Ramos (cell line): ENCODE measurements around the gene TRPT1.

Source experiments
- in situ Hi-C: fragments of 300-500 bp; cut with MboI; formaldehyde crosslinking; loops from one replicate; pipeline ENCODE4 v1.14.3; 2022; ENCODE audit warnings: low sequenced_read_pairs; ENCODE audit not compliant: unreplicated experiment

TRPT1 gene

DNA sequence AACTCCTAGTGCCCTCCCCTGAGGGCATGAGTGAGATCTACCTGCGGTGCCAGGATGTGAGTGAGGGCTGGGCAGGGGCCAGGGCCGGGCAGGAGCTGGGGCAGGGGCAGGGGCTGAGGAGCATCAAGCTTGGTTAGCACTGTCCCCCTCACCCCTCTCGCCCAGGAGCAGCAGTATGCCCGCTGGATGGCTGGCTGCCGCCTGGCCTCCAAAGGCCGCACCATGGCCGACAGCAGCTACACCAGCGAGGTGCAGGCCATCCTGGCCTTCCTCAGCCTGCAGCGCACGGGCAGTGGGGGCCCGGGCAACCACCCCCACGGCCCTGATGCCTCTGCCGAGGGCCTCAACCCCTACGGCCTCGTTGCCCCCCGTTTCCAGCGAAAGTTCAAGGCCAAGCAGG lies 5.7 kb downstream of the TRPT1 start:
- in situ Hi-C loops: no loop called here

DNA sequence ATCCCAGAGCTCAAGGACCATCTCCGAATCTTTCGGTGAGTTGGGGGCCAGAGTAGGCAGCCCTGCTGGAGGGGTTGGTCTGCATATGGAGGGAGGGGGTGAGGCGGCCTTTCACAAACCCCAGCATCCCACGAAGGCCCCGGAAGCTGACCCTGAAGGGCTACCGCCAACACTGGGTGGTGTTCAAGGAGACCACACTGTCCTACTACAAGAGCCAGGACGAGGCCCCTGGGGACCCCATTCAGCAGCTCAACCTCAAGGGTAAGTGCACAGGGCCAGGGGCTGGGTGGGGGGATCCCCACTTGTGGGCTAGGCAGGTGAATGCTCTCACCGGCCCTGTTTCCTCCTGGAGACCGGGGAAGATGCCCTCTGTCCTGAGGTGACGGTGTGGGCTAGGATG lies 6.2 kb downstream of the TRPT1 start:
- in situ Hi-C loops: no loop called here

DNA sequence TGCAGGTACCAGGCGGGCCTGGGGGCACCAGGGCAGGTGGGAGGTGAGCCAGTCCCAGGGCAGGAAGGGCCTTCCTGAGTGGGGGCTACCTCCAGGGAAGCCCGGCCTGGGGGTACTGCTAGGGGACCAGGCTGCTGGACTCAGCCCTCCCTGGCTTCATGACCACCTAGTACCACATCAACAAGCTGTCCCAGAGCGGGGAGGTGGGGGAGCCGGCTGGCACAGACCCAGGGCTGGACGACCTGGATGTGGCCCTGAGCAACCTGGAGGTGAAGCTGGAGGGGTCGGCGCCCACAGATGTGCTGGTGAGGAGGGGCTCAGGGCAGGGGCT lies 6.7 kb downstream of the TRPT1 start:
- in situ Hi-C loops: no loop called here

DNA sequence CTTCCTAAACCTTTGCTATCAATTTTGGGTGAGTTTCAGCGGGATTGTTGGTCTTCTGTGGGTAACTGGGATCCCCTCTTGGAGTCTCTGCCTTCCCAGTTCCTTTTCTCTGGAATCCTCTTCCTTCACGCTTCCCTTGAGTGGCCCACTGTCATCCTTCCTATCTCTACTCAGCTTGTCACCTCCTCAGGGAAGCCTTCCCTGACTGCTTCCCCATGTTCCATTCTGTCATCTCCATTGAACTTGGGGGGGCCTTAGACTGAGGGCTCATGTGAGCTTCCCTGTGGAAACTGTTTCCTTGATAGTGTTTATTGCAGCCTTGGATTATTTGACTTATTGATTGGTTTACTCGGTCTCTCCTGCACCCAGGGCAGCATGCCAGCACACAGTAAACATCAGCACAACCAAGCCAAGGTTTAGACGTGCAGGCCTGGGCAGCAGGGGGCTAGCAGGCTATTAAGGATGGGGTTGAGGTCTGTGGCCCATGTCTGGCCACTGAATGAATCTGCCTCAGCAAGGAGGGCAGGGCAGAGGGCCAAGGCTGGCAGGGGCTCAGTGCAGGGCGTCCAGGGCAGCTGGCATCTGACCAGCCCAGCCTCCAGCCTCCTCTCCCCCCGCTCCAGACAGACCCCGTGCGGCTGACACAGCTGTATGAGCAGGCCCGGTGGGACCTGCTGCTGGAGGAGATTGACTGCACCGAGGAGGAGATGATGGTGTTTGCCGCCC lies 7.2 kb downstream of the TRPT1 start:
- in situ Hi-C loops: no loop called here

DNA sequence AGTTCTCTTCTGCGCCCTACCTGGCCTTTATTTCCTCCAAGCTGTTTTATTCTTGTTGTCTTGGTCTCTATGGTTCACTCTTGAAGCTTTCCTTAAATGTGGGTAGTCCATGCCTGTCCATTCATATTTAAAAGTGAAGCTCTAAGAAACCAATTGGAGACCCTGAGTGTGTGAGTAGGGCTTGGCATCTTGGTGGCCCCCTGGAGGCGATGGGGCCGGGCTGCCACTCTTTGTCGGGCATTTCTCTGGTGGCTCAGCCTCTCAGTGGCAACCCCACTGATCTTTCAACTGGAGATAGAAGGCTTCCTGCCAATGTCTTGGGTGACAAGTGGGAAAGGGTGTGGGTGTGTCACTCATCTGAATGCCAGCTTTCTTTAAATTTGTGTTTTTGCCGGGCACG lies 9.1 kb downstream of the TRPT1 start:
- in situ Hi-C loops: no loop called here

DNA sequence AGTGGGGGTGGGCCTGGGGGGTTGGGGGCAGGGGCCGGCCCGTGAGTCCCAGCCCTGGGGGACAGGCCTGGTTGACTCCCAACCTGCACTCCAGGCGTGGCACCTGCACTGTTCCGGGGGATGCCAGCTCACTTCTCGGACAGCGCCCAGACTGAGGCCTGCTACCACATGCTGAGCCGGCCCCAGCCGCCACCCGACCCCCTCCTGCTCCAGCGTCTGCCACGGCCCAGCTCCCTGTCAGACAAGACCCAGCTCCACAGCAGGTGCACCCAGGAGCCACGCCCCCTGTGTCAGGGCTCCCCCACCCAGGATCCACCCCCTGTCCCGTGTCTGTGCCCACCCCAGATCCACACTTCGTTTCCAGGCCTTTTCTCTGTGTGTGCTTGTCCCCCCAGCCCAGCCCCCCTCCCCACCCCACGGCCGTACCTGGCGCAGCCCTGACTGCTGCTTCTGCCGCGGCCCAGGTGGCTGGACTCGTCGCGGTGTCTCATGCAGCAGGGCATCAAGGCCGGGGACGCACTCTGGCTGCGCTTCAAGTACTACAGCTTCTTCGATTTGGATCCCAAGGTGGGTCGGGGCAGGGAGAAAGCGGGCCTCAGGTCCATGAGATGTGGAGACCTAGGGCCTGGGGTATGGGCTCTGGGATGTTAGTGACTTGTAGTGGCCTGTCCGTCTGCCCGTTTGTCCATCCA lies 14.7 kb downstream of the TRPT1 start:
- in situ Hi-C loops: no loop called here

DNA sequence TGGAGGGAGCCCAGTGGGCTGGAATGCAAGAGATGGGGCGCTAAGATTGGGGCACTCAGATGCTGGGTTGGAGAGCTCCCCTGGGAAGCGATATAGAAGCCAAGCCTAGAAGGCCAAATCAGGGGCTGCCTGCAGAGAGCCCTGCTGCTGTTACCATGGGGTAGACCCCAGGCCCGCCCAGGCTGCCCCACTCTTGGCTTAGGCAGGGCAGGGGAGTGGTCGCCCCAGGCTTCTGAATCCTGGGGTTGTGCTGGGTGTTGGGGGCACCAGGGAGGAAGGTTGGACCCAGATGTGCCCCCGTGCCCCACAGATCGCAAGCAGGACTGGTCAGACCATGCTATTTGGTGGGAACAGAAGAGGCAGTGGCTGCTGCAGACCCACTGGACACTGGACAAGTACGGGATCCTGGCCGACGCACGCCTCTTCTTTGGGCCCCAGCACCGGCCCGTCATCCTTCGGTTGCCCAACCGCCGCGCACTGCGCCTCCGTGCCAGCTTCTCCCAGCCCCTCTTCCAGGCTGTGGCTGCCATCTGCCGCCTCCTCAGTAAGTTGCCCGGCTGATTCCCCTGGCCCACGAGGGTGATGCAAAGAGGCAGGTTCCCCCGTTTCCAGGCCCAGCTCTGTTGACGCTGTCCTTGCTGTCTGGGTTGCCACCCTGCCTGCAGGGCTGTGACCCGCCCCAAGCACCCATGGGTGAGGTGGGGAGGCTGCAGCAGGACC lies 15.5 kb downstream of the TRPT1 start:
- in situ Hi-C loops: no loop called here

DNA sequence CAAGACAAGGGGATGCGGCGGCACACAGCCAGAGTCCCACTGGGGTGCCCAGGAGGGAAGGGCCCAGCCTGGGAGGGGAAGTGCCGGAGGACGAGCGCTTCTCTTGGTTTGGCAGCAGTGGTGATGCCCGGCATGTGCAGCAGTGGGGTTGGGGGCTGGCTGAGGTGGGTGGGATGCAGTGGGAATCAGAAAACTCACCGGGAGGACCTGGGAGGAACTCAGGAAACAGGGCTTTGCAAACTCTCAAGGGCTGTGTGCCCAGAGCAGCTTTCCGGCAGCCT lies 16.5 kb downstream of the TRPT1 start:
- in situ Hi-C loops: no loop called here

DNA sequence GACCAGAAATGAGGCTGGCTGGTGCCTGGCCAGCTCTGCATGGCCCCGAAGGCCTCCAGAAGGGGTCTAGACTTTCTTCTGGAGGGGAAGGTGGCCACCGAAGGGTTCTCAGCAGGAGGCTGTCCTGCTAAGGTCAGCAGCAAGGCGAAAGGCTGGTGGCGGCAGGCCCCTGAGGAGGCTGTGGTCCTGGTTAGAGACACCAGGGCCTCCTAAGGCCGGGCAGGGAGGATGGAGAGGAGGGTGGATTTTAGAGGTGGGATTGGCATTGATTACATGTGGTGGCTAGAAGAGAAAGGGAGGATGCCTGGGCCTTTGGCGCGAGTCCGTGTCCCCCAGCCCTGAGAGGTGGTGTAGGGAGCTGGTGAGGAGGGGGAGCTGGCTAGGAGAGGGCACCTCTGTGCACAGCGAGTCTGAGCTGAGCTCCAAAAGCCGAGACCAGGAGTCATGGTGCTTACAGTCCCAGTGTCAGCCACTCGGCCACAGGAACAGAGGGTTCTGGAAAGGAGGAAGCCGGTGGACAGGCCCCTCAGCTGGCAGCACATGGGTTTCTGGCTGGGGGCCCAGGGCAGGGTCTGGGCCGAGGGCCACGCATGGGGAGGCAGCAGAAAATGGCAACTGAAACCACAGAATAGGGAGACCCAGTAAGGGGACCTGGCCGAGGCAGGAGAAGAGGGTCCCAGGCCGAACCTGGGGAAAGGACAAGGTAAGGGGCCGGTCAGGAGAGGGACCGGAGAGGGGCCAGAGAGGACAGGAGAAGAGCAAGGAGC lies 17.0 kb downstream of the TRPT1 start:
- in situ Hi-C loops: no loop called here

DNA sequence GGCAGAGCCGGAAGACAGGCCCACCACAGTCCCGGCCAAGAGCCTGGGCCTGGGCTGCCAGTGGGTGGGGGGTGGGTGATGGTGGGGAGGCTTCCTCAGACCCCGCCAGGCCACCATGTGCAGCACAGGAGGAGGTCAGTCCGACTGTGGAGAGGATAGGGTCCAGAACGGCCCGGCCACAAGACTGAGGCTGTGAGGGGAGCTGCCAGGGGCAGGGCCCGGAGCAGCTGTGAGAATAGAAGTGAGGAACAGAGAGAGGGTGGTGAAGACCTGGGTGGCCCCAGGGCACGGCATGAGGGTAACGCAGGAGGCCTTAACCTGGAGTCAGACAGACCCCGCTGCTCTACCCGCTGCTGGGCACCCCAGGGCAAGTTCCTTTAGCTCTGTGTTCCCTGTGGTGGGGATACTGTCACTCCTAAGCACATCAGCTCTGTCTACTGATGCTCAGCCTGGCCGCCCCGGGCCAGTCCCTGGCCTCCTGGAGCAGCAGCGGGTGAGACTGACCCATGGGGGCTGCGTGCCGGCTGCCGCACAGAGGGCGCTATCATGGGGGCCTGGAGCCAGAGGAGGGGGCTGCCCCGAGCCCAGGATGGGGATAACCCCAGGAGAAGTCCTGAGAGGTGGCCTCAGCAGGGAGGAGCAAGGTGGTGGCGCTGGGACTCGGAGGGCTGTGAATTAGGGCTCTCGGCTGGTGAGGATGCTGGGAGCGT lies 17.7 kb downstream of the TRPT1 start:
- in situ Hi-C loops: no loop called here

DNA sequence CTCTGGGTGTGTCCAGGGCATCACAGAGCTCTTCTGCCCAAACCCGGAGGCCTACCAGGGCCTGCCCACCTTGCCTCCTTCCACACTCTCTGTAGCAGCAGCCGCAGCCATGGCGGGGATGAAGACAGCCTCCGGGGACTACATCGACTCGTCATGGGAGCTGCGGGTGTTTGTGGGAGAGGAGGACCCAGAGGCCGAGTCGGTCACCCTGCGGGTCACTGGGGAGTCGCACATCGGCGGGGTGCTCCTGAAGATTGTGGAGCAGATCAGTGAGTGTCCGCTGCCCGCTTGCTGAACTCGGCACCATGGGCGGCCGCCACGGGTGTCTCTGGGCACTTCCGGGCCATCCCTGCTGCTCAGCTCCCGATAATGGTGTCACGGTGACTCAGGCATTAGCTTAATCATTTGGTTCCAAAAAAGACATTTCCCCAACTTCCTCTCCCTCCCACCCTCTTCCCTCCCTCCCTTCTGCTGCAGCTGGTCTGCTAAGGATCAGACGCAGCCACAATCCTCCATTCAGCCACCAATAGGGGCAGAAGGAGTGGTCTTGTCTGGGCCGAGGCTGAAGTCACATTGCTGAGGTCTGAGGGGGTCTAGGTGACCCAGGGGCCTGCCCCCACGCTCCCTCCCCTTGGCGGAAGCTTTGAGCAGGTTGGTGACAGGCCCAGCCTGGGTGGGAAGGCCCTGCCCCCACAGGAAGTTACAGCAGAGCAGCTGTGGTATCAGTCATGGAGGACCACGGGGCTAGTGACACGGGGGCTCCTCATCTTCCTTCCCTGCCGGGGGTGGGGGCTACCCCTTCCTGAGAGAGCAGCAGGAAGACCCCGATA lies 18.5 kb downstream of the TRPT1 start:
- in situ Hi-C loops: no loop called here

DNA sequence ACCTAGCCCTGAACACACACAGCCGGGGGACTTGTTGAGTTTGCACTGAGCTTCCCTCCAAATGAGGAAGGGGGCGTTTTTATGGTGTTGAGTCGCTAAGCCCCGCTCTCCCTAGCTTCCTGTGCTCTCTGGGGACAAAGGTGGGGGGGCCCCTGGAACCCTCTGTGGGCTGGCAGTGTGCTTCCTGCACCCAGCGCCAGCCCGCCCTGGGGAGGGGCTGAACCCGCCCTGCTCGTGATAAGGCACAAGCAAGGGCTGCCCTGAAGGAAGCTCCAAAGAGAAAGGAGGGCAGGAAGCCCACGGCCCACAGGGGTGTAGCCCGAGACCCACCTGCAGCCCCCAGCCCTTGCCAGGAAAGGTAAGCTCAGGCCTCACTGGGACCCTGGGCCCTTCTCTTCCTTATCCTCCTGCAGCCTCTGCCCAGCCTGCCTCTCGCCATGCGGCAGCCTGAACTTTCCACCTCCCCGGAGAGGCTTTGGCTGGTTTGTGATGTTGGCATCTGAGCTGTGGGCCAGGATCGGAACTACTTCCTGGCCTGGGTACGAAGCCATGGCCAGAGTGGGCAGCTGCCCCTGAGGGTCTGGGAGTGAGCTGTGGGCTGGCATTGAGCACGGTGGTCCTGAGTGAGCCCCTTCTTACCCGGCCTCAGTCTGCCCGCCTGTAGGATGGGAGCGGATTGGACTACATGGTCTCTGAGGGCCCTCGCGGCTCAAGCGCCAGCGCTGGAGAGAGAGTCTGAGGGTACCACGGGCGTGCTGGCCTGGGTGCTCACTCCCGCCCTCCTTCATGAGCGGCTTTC lies 19.3 kb downstream of the TRPT1 start, which contains the start of gene FERMT3:
Gene FERMT3, plus strand, starts transcription at position 265 of the 799 bp plus-strand sequence. CDS start 644 bp downstream, outside the sequence.
- in situ Hi-C loops: no loop called here

DNA sequence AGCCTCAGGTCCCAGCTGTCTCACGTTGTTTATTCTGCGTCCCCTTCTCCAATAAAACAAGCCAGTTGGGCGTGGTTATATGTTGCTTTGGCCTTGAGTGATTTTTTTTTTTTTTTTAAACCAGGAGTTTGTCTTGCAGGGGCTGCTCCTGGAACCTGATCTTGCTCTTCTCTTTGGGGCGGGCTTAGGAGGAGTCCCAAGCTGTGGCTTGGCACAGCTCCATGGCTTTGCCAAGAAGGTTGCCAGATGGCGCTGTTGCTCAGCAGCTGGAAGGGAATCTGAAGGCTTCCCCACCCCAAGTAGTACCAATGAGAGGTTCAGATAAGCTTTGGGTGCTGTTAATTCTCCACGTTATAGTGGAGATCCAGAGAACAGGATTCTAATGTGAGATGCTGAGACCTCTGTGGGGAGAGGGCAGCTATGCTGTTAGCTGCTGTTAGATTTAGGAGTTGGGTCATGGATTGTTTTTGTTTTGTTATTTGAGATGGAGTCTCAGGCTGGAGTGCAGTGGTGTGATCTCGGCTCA lies 21.5 kb downstream of the TRPT1 start:
- in situ Hi-C loops: loop anchor here (5.0 kb wide), 1 partner anchor 98 kb away; the partner anchor contains the start of gene CATSPERZ

DNA sequence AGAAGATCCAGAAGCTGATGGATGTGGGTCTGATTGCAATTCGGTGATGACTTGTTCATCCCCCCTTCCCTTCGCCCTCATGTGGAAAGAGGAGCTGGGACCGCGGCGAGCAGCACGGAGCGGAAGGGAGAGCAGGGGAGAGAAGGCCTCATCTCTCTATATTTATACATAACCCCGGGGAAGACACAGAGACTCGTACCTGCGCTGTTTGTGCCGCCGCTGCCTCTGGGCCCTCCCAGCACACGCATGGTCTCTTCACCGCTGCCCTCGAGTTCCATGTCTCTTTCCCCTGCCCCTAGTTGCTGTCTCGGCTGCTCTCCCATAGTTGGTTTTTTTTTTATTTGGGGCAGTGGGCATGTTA lies 21.9 kb downstream of the TRPT1 start:
- in situ Hi-C loops: loop anchor here (5.0 kb wide), 1 partner anchor 98 kb away; the partner anchor contains the start of gene CATSPERZ

DNA sequence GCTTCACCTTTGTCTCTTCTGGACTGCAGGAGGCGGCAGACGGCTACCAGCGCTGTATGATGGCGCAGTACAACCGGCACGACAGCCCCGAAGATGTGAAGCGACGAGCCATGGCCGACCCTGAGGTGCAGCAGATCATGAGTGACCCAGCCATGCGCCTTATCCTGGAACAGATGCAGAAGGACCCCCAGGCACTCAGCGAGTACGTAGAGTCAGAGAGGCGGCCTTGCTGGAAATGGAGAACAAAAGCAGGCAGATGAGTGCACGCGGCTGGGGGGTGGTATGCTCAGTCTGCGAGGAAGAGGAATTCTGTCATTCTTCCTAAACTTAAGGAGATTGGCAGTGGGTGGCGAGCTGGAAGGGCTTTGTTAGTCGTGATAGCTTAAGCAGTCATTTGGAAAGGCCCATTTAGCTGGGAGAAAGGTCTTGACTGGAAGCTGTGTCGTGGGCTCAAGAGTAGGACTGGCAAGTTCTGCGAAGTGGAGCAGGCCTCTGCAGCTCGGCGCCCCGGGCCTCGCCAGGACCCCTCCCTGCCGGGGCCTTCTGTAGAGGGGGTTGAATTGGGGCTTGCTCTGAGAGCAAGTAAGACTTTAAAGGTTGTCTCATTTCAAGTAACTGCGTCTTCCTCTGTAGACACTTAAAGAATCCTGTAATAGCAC lies 22.4 kb downstream of the TRPT1 start:
- in situ Hi-C loops: loop anchor here (5.0 kb wide), 1 partner anchor 99 kb away; the partner anchor contains the start of gene CATSPERZ

DNA sequence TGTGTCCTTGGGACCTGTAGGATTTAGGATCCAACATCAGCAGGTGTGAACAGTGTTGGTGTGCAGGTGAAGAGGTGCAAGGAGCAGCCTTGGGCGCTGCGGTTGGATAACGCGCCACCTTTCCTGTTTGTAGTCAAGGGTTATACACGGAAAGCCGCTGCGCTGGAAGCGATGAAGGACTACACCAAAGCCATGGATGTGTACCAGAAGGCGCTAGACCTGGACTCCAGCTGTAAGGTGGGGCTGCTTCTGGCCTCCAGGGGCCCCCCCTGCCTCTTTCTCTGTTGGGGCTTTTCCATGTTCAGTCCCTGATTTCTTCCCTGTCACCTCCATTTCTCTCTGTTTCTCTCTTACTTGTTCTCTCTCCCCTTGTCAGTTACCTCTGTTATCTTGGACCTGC lies 23.0 kb downstream of the TRPT1 start:
- in situ Hi-C loops: loop anchor here (5.0 kb wide), 1 partner anchor 99 kb away; the partner anchor contains the start of gene CATSPERZ

DNA sequence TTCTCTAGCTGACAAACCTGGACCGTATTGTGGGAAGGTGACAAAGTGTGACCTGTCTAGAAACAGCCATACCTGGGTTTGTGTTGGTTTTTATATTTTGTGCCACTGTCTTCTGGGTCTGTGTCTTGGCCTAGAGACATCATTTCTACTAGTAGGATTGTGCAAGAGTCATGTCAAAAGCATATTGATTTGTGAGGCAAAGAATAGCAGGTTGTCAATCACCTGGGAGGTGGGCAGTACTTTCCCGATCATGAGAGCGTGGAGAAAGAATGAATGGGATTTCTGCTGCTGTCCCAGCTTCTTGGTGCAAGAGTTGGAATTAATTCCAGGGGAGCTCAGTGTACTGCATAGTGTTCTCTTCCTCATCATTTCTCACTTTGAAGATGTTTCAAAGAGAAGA lies 24.4 kb downstream of the TRPT1 start:
- in situ Hi-C loops: loop anchor here (5.0 kb wide), 1 partner anchor 101 kb away; the partner anchor contains the start of gene CATSPERZ

DNA sequence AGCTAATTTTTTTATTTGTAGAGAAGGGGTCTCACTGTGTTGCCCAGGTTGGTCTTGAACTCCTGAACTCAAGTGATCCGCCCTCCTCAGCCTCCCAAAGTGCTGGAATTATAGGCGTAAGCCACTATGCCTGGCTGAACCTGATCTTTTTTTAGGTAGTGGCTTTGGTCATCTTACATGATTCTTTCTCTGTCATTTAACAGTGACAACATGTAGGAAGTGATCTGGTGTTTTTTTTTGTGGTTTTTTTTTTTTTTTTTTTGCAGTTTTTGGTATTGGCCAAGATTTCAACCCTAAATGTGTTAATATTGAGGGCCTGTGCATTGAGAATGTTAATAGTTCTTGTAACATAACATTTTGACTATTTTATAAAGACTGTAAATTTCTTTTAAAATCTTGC lies 27.5 kb downstream of the TRPT1 start:
- in situ Hi-C loops: no loop called here
